ENCODE data around the gene TBCEL.

The TBCEL gene

GRCh38 chr11:121117788-121118187 is 93.9 kb downstream of the TBCEL start:
- FAIRE-seq (no peak), DNase-seq (ENCODE audit: insufficient read length, low spot score) (no peak)
- TF ChIP-seq POLR2AphosphoS5 (IDR thresholded peaks at IDR 0.05; ENCODE audit: low read depth, low read length) (no peak), SPI1 (IDR thresholded peaks at IDR 0.05; ENCODE audit: low read depth, low read length) (no peak), TAF1 (IDR thresholded peaks at IDR 0.05; ENCODE audit: low read depth, low read length) (no peak), POU2F2 (IDR thresholded peaks at IDR 0.05; ENCODE audit: low read depth, low read length) (no peak), POLR2A (IDR thresholded peaks at IDR 0.05; ENCODE audit: low read depth, low read length) (no peak), PAX5 (IDR thresholded peaks at IDR 0.05; ENCODE audit: insufficient read depth, low read length, severe bottlenecking) (no peak)

GRCh38 chr11:121119440-121119839 is 95.5 kb downstream of the TBCEL start:
- FAIRE-seq (no peak), DNase-seq (ENCODE audit: insufficient read length, low spot score) (no peak)
- TF ChIP-seq SPI1 (IDR thresholded peaks at IDR 0.05; ENCODE audit: low read depth, low read length): no peak
- TF ChIP-seq POU2F2 (IDR thresholded peaks at IDR 0.05; ENCODE audit: low read depth, low read length): no peak
- no peak for TF ChIP-seq POLR2AphosphoS5 (IDR thresholded peaks at IDR 0.05; ENCODE audit: low read depth, low read length)
- no peak for TF ChIP-seq POLR2A (IDR thresholded peaks at IDR 0.05; ENCODE audit: low read depth, low read length)

- DNase-seq (ENCODE audit: insufficient read length, low spot score) (no peak), FAIRE-seq (no peak)
- no peak for TF ChIP-seq POLR2A (IDR thresholded peaks at IDR 0.05; ENCODE audit: low read depth, low read length)
Measured at GRCh38 chr11:121122328-121122727, 98.4 kb downstream of the TBCEL start.

- no peak for FAIRE-seq
- TF ChIP-seq TAF1 (IDR thresholded peaks at IDR 0.05; ENCODE audit: low read depth, low read length) (no peak), SPI1 (IDR thresholded peaks at IDR 0.05; ENCODE audit: low read depth, low read length) (no peak), POU2F2 (IDR thresholded peaks at IDR 0.05; ENCODE audit: low read depth, low read length) (no peak), POLR2A (IDR thresholded peaks at IDR 0.05; ENCODE audit: low read depth, low read length) (no peak)
Measured at GRCh38 chr11:121123496-121124069, 99.7 kb downstream of the TBCEL start.

GRCh38 chr11:121127809-121128208 is 103.9 kb downstream of the TBCEL start:
- DNase-seq (ENCODE audit: insufficient read length, low spot score) (no peak), FAIRE-seq (no peak)
- no peak for TF ChIP-seq POLR2AphosphoS5 (IDR thresholded peaks at IDR 0.05; ENCODE audit: low read depth, low read length)
- TF ChIP-seq TAF1 (IDR thresholded peaks at IDR 0.05; ENCODE audit: low read depth, low read length): no peak
- TF ChIP-seq PAX5 (IDR thresholded peaks at IDR 0.05; ENCODE audit: insufficient read depth, low read length, severe bottlenecking): no peak
- no peak for TF ChIP-seq SPI1 (IDR thresholded peaks at IDR 0.05; ENCODE audit: low read depth, low read length)
- no peak for TF ChIP-seq POU2F2 (IDR thresholded peaks at IDR 0.05; ENCODE audit: low read depth, low read length)
- no peak for TF ChIP-seq POLR2A (IDR thresholded peaks at IDR 0.05; ENCODE audit: low read depth, low read length)

More at GRCh38 chr11:121123496-121124069, 99.7 kb downstream of the TBCEL start:
- no peak for DNase-seq (ENCODE audit: insufficient read length, low spot score)

GRCh38 chr11:121129362-121130340 is 105.7 kb downstream of the TBCEL start:
- no peak for DNase-seq (ENCODE audit: insufficient read length, low spot score)
- TF ChIP-seq TAF1 (IDR thresholded peaks at IDR 0.05; ENCODE audit: low read depth, low read length): no peak
- TF ChIP-seq POLR2A (IDR thresholded peaks at IDR 0.05; ENCODE audit: low read depth, low read length): no peak
- no peak for TF ChIP-seq POU2F2 (IDR thresholded peaks at IDR 0.05; ENCODE audit: low read depth, low read length)
- TF ChIP-seq SPI1 (IDR thresholded peaks at IDR 0.05; ENCODE audit: low read depth, low read length): no peak
- TF ChIP-seq PAX5 (IDR thresholded peaks at IDR 0.05; ENCODE audit: insufficient read depth, low read length, severe bottlenecking): no peak
- no peak for TF ChIP-seq POLR2AphosphoS5 (IDR thresholded peaks at IDR 0.05; ENCODE audit: low read depth, low read length)
- no peak for FAIRE-seq

GRCh38 chr11:121131656-121132055 is 107.8 kb downstream of the TBCEL start:
- no peak for DNase-seq (ENCODE audit: insufficient read length, low spot score)
- no peak for FAIRE-seq
- TF ChIP-seq POLR2A (IDR thresholded peaks at IDR 0.05; ENCODE audit: low read depth, low read length): no peak
- no peak for TF ChIP-seq TAF1 (IDR thresholded peaks at IDR 0.05; ENCODE audit: low read depth, low read length)
- TF ChIP-seq SPI1 (IDR thresholded peaks at IDR 0.05; ENCODE audit: low read depth, low read length): no peak
- no peak for TF ChIP-seq PAX5 (IDR thresholded peaks at IDR 0.05; ENCODE audit: insufficient read depth, low read length, severe bottlenecking)
- no peak for TF ChIP-seq POLR2AphosphoS5 (IDR thresholded peaks at IDR 0.05; ENCODE audit: low read depth, low read length)
- no peak for TF ChIP-seq POU2F2 (IDR thresholded peaks at IDR 0.05; ENCODE audit: low read depth, low read length)

GRCh38 chr11:121132211-121132976 is 108.5 kb downstream of the TBCEL start:
- FAIRE-seq: no peak
- DNase-seq (ENCODE audit: insufficient read length, low spot score): no peak
- no peak for TF ChIP-seq SPI1 (IDR thresholded peaks at IDR 0.05; ENCODE audit: low read depth, low read length)

- TF ChIP-seq POU2F2 (IDR thresholded peaks at IDR 0.05; ENCODE audit: low read depth, low read length): no peak
- FAIRE-seq (no peak), DNase-seq (ENCODE audit: insufficient read length, low spot score) (no peak)
Measured at GRCh38 chr11:121134741-121135312, 110.9 kb downstream of the TBCEL start.

- no peak for DNase-seq (ENCODE audit: insufficient read length, low spot score)
- TF ChIP-seq POLR2AphosphoS5 (IDR thresholded peaks at IDR 0.05; ENCODE audit: low read depth, low read length) (no peak), POU2F2 (IDR thresholded peaks at IDR 0.05; ENCODE audit: low read depth, low read length) (no peak), PAX5 (IDR thresholded peaks at IDR 0.05; ENCODE audit: insufficient read depth, low read length, severe bottlenecking) (no peak), POLR2A (IDR thresholded peaks at IDR 0.05; ENCODE audit: low read depth, low read length) (no peak), TAF1 (IDR thresholded peaks at IDR 0.05; ENCODE audit: low read depth, low read length) (no peak), SPI1 (IDR thresholded peaks at IDR 0.05; ENCODE audit: low read depth, low read length) (no peak)
- peak; percentile 20 for FAIRE-seq
Measured at GRCh38 chr11:121137005-121137404, 113.1 kb downstream of the TBCEL start.
